Hepatocyte (in vitro differentiated cells): ENCODE results near the gene PIEZO1. TPM values are rescaled to one million over a fixed set of nuclear protein-coding genes. Genes with fewer than 3 reads are reported as not detected.
A peak's percentile ranks its signal among the peaks of the same experiment; 100 is the strongest.

ENCODE experiments used
- DNase-seq: peaks from one replicate; pipeline ENCODE4 v3.0.0-alpha.2; 2016; ENCODE audit warnings: low spot score
- H2AFZ ChIP-seq: fragments of 200-600 bp; sonication (generic); 2 replicates; pipeline ENCODE4 v1.6.0; 2016; ENCODE audit warnings: antibody characterized with exemption, mild to moderate bottlenecking
- H3K27ac ChIP-seq: fragments of 200-600 bp; sonication (generic); 2 replicates; pipeline ENCODE4 v1.5.1; 2016; ENCODE audit warnings: mild to moderate bottlenecking
- H3K27me3 ChIP-seq: fragments of 200-600 bp; sonication (generic); 2 replicates; pipeline ENCODE4 v1.6.1; 2016
- H3K36me3 ChIP-seq: fragments of 200-600 bp; sonication (generic); replicated peaks from 2 replicates; pipeline ENCODE4 v1.5.1; 2016; ENCODE audit warnings: low read depth; ENCODE audit not compliant: insufficient read depth
- H3K4me1 ChIP-seq: fragments of 200-600 bp; sonication (generic); 2 replicates; pipeline ENCODE4 v1.5.1; 2016; ENCODE audit warnings: mild to moderate bottlenecking, moderate library complexity; ENCODE audit not compliant: insufficient read depth
- H3K4me2 ChIP-seq: fragments of 200-600 bp; sonication (generic); 2 replicates; pipeline ENCODE4 v1.6.0; 2016
- H3K4me3 ChIP-seq: fragments of 200-600 bp; sonication (generic); 2 replicates; pipeline ENCODE4 v1.5.1; 2016; ENCODE audit warnings: mild to moderate bottlenecking
- H3K79me2 ChIP-seq: fragments of 200-600 bp; sonication (generic); 2 replicates; pipeline ENCODE4 v1.6.0; 2017; ENCODE audit warnings: mild to moderate bottlenecking
- H3K9me2 ChIP-seq: fragments of 200-600 bp; sonication (generic); replicated peaks from 2 replicates; pipeline ENCODE4 v1.6.0; 2017; ENCODE audit warnings: mild to moderate bottlenecking; ENCODE audit not compliant: insufficient read depth
- H3K9me3 ChIP-seq: fragments of 200-600 bp; sonication (generic); 2 replicates; pipeline ENCODE4 v1.5.1; 2016; ENCODE audit warnings: low read depth, mild to moderate bottlenecking
- H4K20me1 ChIP-seq: fragments of 200-600 bp; sonication (generic); 2 replicates; pipeline ENCODE4 v1.6.0; 2016; ENCODE audit warnings: mild to moderate bottlenecking; ENCODE audit not compliant: insufficient read depth, poor library complexity, severe bottlenecking
- EZH2 ChIP-seq: fragments of 200-600 bp; sonication (generic); IDR thresholded peaks from 2 replicates; pipeline ENCODE4 v1.6.1; 2016; ENCODE audit warnings: antibody characterized with exemption, mild to moderate bottlenecking, borderline replicate concordance
- EZH2phosphoT487 ChIP-seq: fragments of 200-600 bp; sonication (generic); IDR thresholded peaks from one replicate; pipeline ENCODE4 v1.6.1; 2018; ENCODE audit warnings: antibody characterized with exemption, mild to moderate bottlenecking, low read depth, moderate library complexity; ENCODE audit not compliant: unreplicated experiment, severe bottlenecking
- WGBS: methylation state at CpG from one replicate; pipeline ENCODE4 v1.1.6; 2016; ENCODE audit warnings: low lambda C conversion rate; ENCODE audit errors: missing lambda C conversion rate; 5-methylcytosine and 5-hydroxymethylcytosine counted together
- polyA plus RNA-seq: library from polyadenylated mRNA; unstranded; fragments of >200 nt; fragmentation: Nextera tagmentation; extraction: Ambion mirVana; gene quantifications from 2 replicates; pipeline ENCODE4 v1.2.1, GENCODE V29; 2016
- total RNA-seq: library from RNA; depleted of rRNA; stranded (reverse); fragments of >200 nt; gene quantifications from 2 replicates; pipeline ENCODE4 v1.2.3, GENCODE V29; 2014
- TF ChIP-seq, protein P1 (sequence below): fragments of 200-600 bp; sonication (generic); IDR thresholded peaks from 2 replicates; pipeline ENCODE4 v1.5.1; 2016; ENCODE audit warnings: antibody characterized with exemption, mild to moderate bottlenecking; ENCODE audit not compliant: poor library complexity

The PIEZO1 gene
- total and polyA plus RNA-seq, 2 experiments from 2014 or later: 70.6 to 77.0 TPM

DNA sequence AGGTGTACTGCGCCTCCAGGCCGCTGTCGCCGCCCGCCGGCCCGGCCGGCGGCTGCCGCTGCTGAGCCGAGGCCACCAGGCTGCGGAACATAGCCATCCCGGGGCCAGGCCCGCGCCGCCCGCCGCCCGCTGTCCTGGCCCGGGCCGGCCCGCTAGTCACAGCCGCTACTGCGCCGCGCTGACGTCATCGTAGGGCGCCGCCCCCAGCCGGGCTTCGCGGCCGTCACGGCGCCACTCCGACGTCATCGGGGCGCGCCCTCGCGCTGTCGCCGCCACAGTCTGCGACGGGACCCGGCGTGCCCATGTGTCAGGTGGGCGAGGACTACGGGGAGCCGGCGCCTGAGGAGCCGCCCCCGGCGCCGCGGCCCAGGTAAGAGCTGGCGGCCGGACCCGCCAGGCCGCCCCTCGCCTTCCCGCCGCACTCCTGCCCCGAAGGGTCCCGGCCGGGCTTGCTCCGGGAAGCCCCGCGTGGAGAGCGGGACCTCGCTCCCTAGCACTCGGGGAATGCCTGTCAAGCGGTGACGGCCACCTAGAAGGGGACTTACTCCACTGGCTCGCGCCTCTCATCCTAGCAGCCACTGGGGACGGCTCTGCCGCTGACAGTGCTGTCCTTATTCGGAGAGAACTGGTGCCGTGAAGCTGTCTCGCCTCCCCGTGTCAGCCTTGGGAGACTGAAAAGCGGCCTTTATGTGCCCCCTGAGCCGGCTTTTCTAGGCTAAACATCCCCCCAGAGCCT, 78.6 kb downstream of the PIEZO1 start, which contains the start of the genes CTU2 and RNF166:
TSS of gene CTU2 (plus strand) at position 275 of the 736 bp plus-strand sequence. CDS start at position 303, 28 bp downstream.
TSS of gene RNF166 (minus strand) at position 180 of the 736 bp plus-strand sequence. CDS start at position 97, 83 bp downstream.
- Histone ChIP-seq H3K9me3 (no peaks in the 10 kb centered on the region), H3K27ac (peak within 1 kb of the TSS; percentile 60), H3K4me3 (peak within 1 kb of the TSS; percentile 99), H3K9me2 (no peaks in the 10 kb centered on the region), H3K27me3 (no peaks in the 10 kb centered on the region), H3K79me2 (peaks cover 35% of the 10 kb centered on the region), H2AFZ (peak within 1 kb of the TSS; percentile 92), H4K20me1 (no peaks in the 10 kb centered on the region), H3K36me3 (no peaks in the 10 kb centered on the region), H3K4me2 (peak within 1 kb of the TSS; percentile 97), H3K4me1 (peaks cover 7% of the 10 kb centered on the region)
- under 1% methylated on average over 58 of the region's 86 CpGs for WGBS
- DNase-seq: peak; percentile 97
- TF ChIP-seq EZH2: no peak
- TF ChIP-seq, protein P1, sequence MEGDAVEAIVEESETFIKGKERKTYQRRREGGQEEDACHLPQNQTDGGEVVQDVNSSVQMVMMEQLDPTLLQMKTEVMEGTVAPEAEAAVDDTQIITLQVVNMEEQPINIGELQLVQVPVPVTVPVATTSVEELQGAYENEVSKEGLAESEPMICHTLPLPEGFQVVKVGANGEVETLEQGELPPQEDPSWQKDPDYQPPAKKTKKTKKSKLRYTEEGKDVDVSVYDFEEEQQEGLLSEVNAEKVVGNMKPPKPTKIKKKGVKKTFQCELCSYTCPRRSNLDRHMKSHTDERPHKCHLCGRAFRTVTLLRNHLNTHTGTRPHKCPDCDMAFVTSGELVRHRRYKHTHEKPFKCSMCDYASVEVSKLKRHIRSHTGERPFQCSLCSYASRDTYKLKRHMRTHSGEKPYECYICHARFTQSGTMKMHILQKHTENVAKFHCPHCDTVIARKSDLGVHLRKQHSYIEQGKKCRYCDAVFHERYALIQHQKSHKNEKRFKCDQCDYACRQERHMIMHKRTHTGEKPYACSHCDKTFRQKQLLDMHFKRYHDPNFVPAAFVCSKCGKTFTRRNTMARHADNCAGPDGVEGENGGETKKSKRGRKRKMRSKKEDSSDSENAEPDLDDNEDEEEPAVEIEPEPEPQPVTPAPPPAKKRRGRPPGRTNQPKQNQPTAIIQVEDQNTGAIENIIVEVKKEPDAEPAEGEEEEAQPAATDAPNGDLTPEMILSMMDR: no peak
- no peak for TF ChIP-seq EZH2phosphoT487

DNA sequence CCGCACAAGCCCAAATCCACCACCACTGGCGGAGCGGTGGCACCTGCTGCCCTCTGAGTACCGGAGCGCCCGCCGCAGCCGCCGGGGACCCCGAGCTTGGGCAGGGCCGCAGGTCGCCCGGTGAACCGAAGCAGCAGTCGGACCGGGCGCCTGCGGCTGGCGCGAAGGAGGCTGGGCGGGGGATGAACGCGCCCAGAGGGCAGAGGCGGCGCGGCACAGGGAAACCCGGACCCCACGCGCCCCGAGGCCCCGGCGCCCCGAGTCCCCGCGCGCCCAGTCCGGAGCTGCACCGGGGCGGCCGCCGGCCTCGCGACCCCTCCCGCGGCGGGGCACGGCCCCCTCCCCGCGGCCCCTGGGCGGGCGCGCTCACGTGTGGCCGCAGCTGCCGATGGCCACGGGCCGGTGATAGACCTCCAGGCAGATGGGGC, 79.2 kb downstream of the PIEZO1 start:
- H3K9me2 ChIP-seq: no peaks in the 10 kb centered on the region
- no peak overlapping the region for H3K27ac ChIP-seq
- H3K4me1 ChIP-seq: peaks cover 7% of the 10 kb centered on the region
- no peak overlapping the region for H2AFZ ChIP-seq
- peak overlapping the region; percentile 74 for H3K4me3 ChIP-seq
- peak; percentile 50 for DNase-seq
- no peaks in the 10 kb centered on the region for H4K20me1 ChIP-seq
- no peaks in the 10 kb centered on the region for H3K27me3 ChIP-seq
- H3K9me3 ChIP-seq: no peaks in the 10 kb centered on the region
- 4% methylated on average over 18 of the region's 57 CpGs for WGBS
- H3K79me2 ChIP-seq: peaks cover 35% of the 10 kb centered on the region
- TF ChIP-seq, protein P1: no peak
- no peak for TF ChIP-seq EZH2phosphoT487
- no peak for TF ChIP-seq EZH2
- H3K4me2 ChIP-seq: peak overlapping the region; percentile 94
- no peaks in the 10 kb centered on the region for H3K36me3 ChIP-seq

DNA sequence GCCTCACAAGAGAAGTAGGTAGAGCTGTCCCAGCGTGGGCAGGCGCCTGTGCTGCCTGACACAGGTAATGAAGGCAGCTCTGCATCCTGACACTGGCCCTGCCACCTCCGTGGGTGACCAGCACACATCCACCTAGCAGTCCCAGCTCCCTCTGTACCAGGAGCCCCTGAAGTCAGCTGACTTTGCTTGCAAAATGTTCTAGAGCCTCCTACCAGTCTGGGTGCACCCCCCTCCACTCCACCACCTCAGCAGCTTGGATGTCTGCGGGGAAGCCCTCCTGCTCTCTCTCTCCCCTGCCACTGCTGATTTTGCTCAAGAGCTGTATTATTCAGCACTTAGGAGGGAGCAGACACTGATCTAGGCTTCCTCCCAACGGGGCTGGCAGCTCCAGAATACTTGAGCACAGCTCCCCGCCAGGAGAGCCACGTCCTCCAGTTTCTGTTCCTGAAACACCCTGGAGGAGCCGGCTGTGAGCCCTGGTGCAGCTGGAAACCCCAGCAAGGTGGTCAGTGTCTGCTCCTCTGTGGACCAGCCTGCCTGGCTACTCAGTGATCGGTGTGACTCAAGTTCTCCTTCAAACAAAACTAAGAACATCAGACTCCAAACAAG, 79.8 kb downstream of the PIEZO1 start:
- H3K27me3 ChIP-seq: no peaks in the 10 kb centered on the region
- TF ChIP-seq, protein P1: no peak
- no peak for TF ChIP-seq EZH2
- no peak for TF ChIP-seq EZH2phosphoT487
- peaks cover 7% of the 10 kb centered on the region for H3K4me1 ChIP-seq
- H3K4me3 ChIP-seq: peak overlapping the region; percentile 74
- no peak overlapping the region for H3K27ac ChIP-seq
- no peaks in the 10 kb centered on the region for H3K36me3 ChIP-seq
- H4K20me1 ChIP-seq: no peaks in the 10 kb centered on the region
- H3K4me2 ChIP-seq: peak overlapping the region; percentile 94
- no peak for DNase-seq
- 54% methylated on average over 9 of the region's 9 CpGs for WGBS
- no peaks in the 10 kb centered on the region for H3K9me2 ChIP-seq
- H3K9me3 ChIP-seq: no peaks in the 10 kb centered on the region
- H3K79me2 ChIP-seq: peaks cover 35% of the 10 kb centered on the region
- H2AFZ ChIP-seq: no peak overlapping the region
